GM12878 (cell line): ENCODE measurements around the gene NCR3LG1. TPM values are rescaled to one million over a fixed set of nuclear protein-coding genes. Genes with fewer than 3 reads are reported as not detected.

ENCODE experiments used
- ATAC-seq: fragments of 200-7000 bp; cut with Tn5 transposase; 3 replicates; pipeline ENCODE4 v1.9.1; 2020; ENCODE audit warnings: mild to moderate bottlenecking, moderate library complexity
- Bru-seq: library from RNA; stranded (reverse); fragments of 400-500 nt; gene quantifications from one replicate; lab custom pipeline; 2021; lab: Mats Ljungman, UMichigan
- BruChase-seq, 2 experiments: library from RNA; stranded (reverse); fragments of 400-500 nt; gene quantifications; one replicate each; lab custom pipeline; 2021; lab: Mats Ljungman, UMichigan
- BruUV-seq: library from RNA; stranded (reverse); fragments of 400-500 nt; replicated peaks from 2 replicates; lab custom pipeline; 2021; lab: Mats Ljungman, UMichigan
- CTCF ChIA-PET: fragments of 300-600 bp; sonication (Branson Sonifier 250); formaldehyde crosslinking; extraction: SDS; loops from one replicate; lab custom pipeline; 2021; ENCODE audit warnings: inconsistent platforms; lab: Yijun Ruan, JAX
- POLR2A ChIA-PET: fragments of 350-600 bp; formaldehyde crosslinking; extraction: SDS; loops from one replicate; lab custom pipeline; 2021; ENCODE audit warnings: inconsistent platforms; lab: Charles Lee
- RAD21 ChIA-PET: fragments of 300-600 bp; sonication (Branson Sonifier 250); formaldehyde crosslinking; loops from one replicate; lab custom pipeline; 2023; ENCODE audit warnings: antibody characterized with exemption; ENCODE audit not compliant: unreplicated experiment; lab: Charles Lee
- SMC1A ChIA-PET: fragments of 300-600 bp; sonication (Branson Sonifier 250); formaldehyde crosslinking; loops from one replicate; lab custom pipeline; 2023; ENCODE audit not compliant: unreplicated experiment, uncharacterized antibody; lab: Charles Lee
- DNase-seq: peaks from one replicate; pipeline ENCODE4 v3.0.0-alpha.2; 2011; ENCODE audit warnings: low read depth, low spot score
- FAIRE-seq: peaks from 3 replicates; lab custom pipeline; 2011; peaks lifted over from hg19 to GRCh38; lab: Jason Lieb, UNC
- H2AFZ ChIP-seq: 2 replicates; pipeline ENCODE4 v1.6.0; 2011; ENCODE audit warnings: low read depth, low read length, control low read depth; ENCODE audit not compliant: control insufficient read depth
- H3K27ac ChIP-seq: 2 replicates; pipeline ENCODE4 v1.5.1; 2011; ENCODE audit warnings: control low read depth; ENCODE audit not compliant: control insufficient read depth, insufficient read depth
- H3K27me3 ChIP-seq, 2 experiments: replicated peaks in 1 of 2; 2 replicates each; pipeline versions ENCODE4 v1.6.0 to v1.6.1; 2011; ENCODE audit warnings: low read length in 1 of 2; ENCODE audit not compliant: control insufficient read depth in 2 of 2, insufficient read depth in 2 of 2
- H3K36me3 ChIP-seq, 2 experiments: 2 replicates each; pipeline ENCODE4 v1.5.1; 2011; ENCODE audit warnings: low read length in 1 of 2; ENCODE audit not compliant: control insufficient read depth in 2 of 2, insufficient read depth in 2 of 2
- H3K4me1 ChIP-seq: 2 replicates; pipeline ENCODE4 v1.6.1; 2011; ENCODE audit warnings: mild to moderate bottlenecking, low read length, moderate library complexity, mixed read lengths; ENCODE audit not compliant: control insufficient read depth, insufficient read depth
- H3K4me2 ChIP-seq: 2 replicates; pipeline ENCODE4 v1.6.0; 2011; ENCODE audit warnings: control low read depth; ENCODE audit not compliant: control insufficient read depth, insufficient read depth
- H3K4me3 ChIP-seq: fragments of 200-600 bp; sonication (generic); 2 replicates; pipeline ENCODE4 v1.5.1; 2016
- H3K79me2 ChIP-seq: 2 replicates; pipeline ENCODE4 v1.6.0; 2011; ENCODE audit warnings: low read length; ENCODE audit not compliant: control insufficient read depth, insufficient read depth
- H3K9ac ChIP-seq: 2 replicates; pipeline ENCODE4 v1.8.0; 2011; ENCODE audit warnings: low read length, control low read depth, mixed read lengths; ENCODE audit not compliant: control insufficient read depth, insufficient read depth
- H3K9me3 ChIP-seq: replicated peaks from 3 replicates; pipeline ENCODE4 v1.5.1; 2011; ENCODE audit warnings: mild to moderate bottlenecking, low read length; ENCODE audit not compliant: control insufficient read depth, insufficient read depth
- H4K20me1 ChIP-seq: 2 replicates; pipeline ENCODE4 v1.6.0; 2011; ENCODE audit not compliant: control insufficient read depth, insufficient read depth
- BHLHE40 ChIP-seq, 2 experiments: fragments of 450-650 bp in 1 of 2; IDR thresholded peaks; 2 replicates each; pipeline ENCODE4 v1.6.1; 2011 to 2017; ENCODE audit warnings: low read depth in 2 of 2, borderline replicate concordance in 1 of 2, improper control_type of control experiment in 1 of 2, low read length in 1 of 2, mild to moderate bottlenecking in 1 of 2
- EGR1 ChIP-seq, 2 experiments: IDR thresholded peaks; 1 replicate in 1 of 2; 2 replicates in 1 of 2; pipeline ENCODE4 v1.6.1; 2011 to 2012; ENCODE audit warnings: low read depth in 2 of 2, low read length in 2 of 2, borderline replicate concordance in 1 of 2, mild to moderate bottlenecking in 1 of 2, moderate library complexity in 1 of 2
- GATAD2B ChIP-seq: fragments of 450-650 bp; conservative IDR thresholded peaks from 2 replicates; pipeline ENCODE4 v1.6.1; 2017; ENCODE audit warnings: low read depth, mild to moderate bottlenecking, moderate library complexity
- IKZF1 ChIP-seq: fragments of 450-650 bp; conservative IDR thresholded peaks from 2 replicates; pipeline ENCODE4 v1.6.1; 2017; ENCODE audit warnings: antibody characterized with exemption, mild to moderate bottlenecking
- PRDM15 ChIP-seq: fragments of 450-650 bp; formaldehyde crosslinking; IDR thresholded peaks from 2 replicates; pipeline ENCODE4 v1.4.0; 2020; ENCODE audit warnings: mild to moderate bottlenecking, moderate library complexity
- RAD51 ChIP-seq: fragments of 450-650 bp; IDR thresholded peaks from 2 replicates; pipeline ENCODE4 v1.6.1; 2016; ENCODE audit warnings: moderate library complexity, mild to moderate bottlenecking, inconsistent platforms
- RUNX3 ChIP-seq: IDR thresholded peaks from 2 replicates; pipeline ENCODE4 v1.6.1; 2012; ENCODE audit warnings: low read length, inconsistent platforms
- SIN3A ChIP-seq: IDR thresholded peaks from 2 replicates; pipeline ENCODE4 v1.6.1; 2012; ENCODE audit warnings: low read depth, low read length, improper control_type of control experiment
- TCF7 ChIP-seq: IDR thresholded peaks from 2 replicates; pipeline ENCODE4 v1.6.1; 2014; ENCODE audit warnings: antibody characterized with exemption, borderline replicate concordance
- WGBS: methylation state at CpG from one replicate; pipeline ENCODE4 v1.1.6; 2016; ENCODE audit warnings: low lambda C conversion rate; ENCODE audit not compliant: insufficient replicate concordance, insufficient coverage; ENCODE audit errors: missing lambda C conversion rate; 5-methylcytosine and 5-hydroxymethylcytosine counted together
- in situ Hi-C: fragments of 300-500 bp; cut with MboI; formaldehyde crosslinking; loops from 9 replicates; pipeline ENCODE4 v1.14.3; 2018; ENCODE audit warnings: mixed read lengths
- intact Hi-C: fragments of 100-400 bp; cut with micrococcal nuclease; formaldehyde crosslinking; loops from one replicate; pipeline ENCODE4 v1.14.2; 2022; ENCODE audit not compliant: unreplicated experiment
- long read RNA-seq, 2 experiments: library from polyadenylated mRNA; unstranded; transcript quantifications; one replicate each; pipeline ENCODE4 v2.0.0, GENCODE V29; 2019 to 2020
- polyA minus RNA-seq, 3 experiments: library from RNA; depleted of rRNA, polyadenylated mRNA; stranded (reverse); fragments of >200 nt; gene quantifications; 2 replicates each; pipeline ENCODE4 v1.2.3, GENCODE V29; 2011
- polyA plus RNA-seq, 11 experiments: library from polyadenylated mRNA; depleted of rRNA in 4 of 11; unstranded in 6 of 11; stranded (reverse) in 5 of 11; fragments of >200 nt; fragmentation: Nextera tagmentation in 4 of 11; fragmentation: Illumina TruSeq in 1 of 11; extraction: Ambion mirVana in 4 of 11; extraction: Trizol in 1 of 11; gene quantifications; 1 replicate in 1 of 11; 2 replicates in 10 of 11; pipeline versions ENCODE4 v1.2.1 to v1.2.3, GENCODE V29; 2011 to 2016; ENCODE audit warnings: inconsistent platforms in 2 of 11, missing spikeins in 2 of 11, low read depth in 1 of 11
- total RNA-seq, 4 experiments: library from RNA; depleted of rRNA in 3 of 4; stranded (reverse); fragments of >200 nt in 3 of 4; fragmentation: Illumina TruSeq in 1 of 4; extraction: Trizol in 1 of 4; gene quantifications; 2 replicates each; pipeline versions ENCODE4 v1.2.1 to v1.2.3, GENCODE V29; 2013 to 2021

The NCR3LG1 gene, protein sequence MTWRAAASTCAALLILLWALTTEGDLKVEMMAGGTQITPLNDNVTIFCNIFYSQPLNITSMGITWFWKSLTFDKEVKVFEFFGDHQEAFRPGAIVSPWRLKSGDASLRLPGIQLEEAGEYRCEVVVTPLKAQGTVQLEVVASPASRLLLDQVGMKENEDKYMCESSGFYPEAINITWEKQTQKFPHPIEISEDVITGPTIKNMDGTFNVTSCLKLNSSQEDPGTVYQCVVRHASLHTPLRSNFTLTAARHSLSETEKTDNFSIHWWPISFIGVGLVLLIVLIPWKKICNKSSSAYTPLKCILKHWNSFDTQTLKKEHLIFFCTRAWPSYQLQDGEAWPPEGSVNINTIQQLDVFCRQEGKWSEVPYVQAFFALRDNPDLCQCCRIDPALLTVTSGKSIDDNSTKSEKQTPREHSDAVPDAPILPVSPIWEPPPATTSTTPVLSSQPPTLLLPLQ
- 1.6 and 1.8 TPM in 2 replicates for total RNA-seq (2013; cell fraction: nucleolus; rRNA removed)
- 0.17 and 0.22 TPM in 2 replicates for total RNA-seq (2014; rRNA removed)
- 0.09 and 0.18 TPM in 2 replicates for total RNA-seq (2014; rRNA removed; fragmentation: Illumina TruSeq; extraction: Trizol)
- 0.18 and 0.21 TPM in 2 replicates for total RNA-seq (2021)
- polyA plus RNA-seq (2011; ENCODE audit: low read depth), result 0.09 TPM
- polyA plus RNA-seq (2011; rRNA removed), result 0.09 and 0.12 TPM in 2 replicates
- polyA plus RNA-seq (2011; cell fraction: cytosol; rRNA removed), result 0.08 and 0.09 TPM in 2 replicates
- polyA plus RNA-seq (2011; cell fraction: nucleus; rRNA removed), result 0.16 and 0.28 TPM in 2 replicates
- 0.10 and 0.24 TPM in 2 replicates for polyA plus RNA-seq (2012)
- polyA plus RNA-seq (2014; fragmentation: Illumina TruSeq; extraction: Trizol), result 0.10 and 0.13 TPM in 2 replicates
- polyA plus RNA-seq (2014; fragmentation: Nextera tagmentation; extraction: Ambion mirVana), result under 1 TPM in 1 of 2 experiments, not detected in 1; under 0.01 TPM
- 0.05 and 0.15 TPM in 2 replicates for polyA plus RNA-seq (2014; rRNA removed)
- polyA plus RNA-seq (2016; fragmentation: Nextera tagmentation; extraction: Ambion mirVana), result under 1 TPM in 1 of 2 experiments, not detected in 1; 0.11 TPM
- polyA minus RNA-seq (2011; rRNA and poly(A)+ RNA removed), result 0.10 and 0.22 TPM in 2 replicates
- 0.10 TPM in 1 of 2 replicates, not detected in the other for polyA minus RNA-seq (2011; cell fraction: cytosol; rRNA and poly(A)+ RNA removed)
- polyA minus RNA-seq (2011; cell fraction: nucleus; rRNA and poly(A)+ RNA removed), result 0.19 and 0.24 TPM in 2 replicates
- percentile 23 among the genes with signal in this experiment for Bru-seq, nascent RNA
- percentile 21 among the genes with signal in this experiment for BruChase-seq, experiment 1, labeled RNA remaining after a 6-hour chase
- percentile 28 among the genes with signal in this experiment for BruChase-seq, experiment 2, labeled RNA remaining after a 2-hour chase
- long read RNA-seq, experiment 1, result 0 reads
- long read RNA-seq, experiment 2, result 0 reads

- peak; percentile 37; the same call in 2 of the 3 replicates for ATAC-seq
- Histone ChIP-seq H3K4me2 (peak within 1 kb of the TSS; percentile 98), H3K79me2 (no peaks in the 10 kb centered on the region), H3K27ac (no peak within 1 kb of the TSS), H3K36me3 (no peaks in the 10 kb centered on the region), H3K4me3 (peak within 1 kb of the TSS; percentile 68), H2AFZ (peak within 1 kb of the TSS; percentile 43), H3K4me1 (peaks cover 12% of the 10 kb centered on the region), H3K9me3 (no peaks in the 10 kb centered on the region; the same call in 2 of the 3 replicates), H3K27me3 (peaks cover 8 to 11% of the 10 kb centered on the region in 2 experiments; a peak in 3 of 4 replicates), H3K9ac (no peak within 1 kb of the TSS), H4K20me1 (no peaks in the 10 kb centered on the region)
- ChIA-PET RAD21 (no interaction called here), CTCF (interaction anchor here (0.7 kb wide), 1 partner anchor 247 kb away, joined by 3 read pairs; no protein-coding TSS in a partner anchor), SMC1A (no interaction called here), POLR2A (no interaction called here)
- TF ChIP-seq GATAD2B, result 0 out of 2 replicates have a peak, but pooled peaks have one; percentile 19
- no peak for TF ChIP-seq SIN3A
- peak; percentile 15; the same call in 1 of the 2 replicates for TF ChIP-seq RUNX3
- TF ChIP-seq EGR1 (IDR thresholded peaks at IDR 0.05; ENCODE audit: borderline replicate concordance in 1 of 2, low read depth in 2 of 2, low read length in 2 of 2), result peak in 1 of 2 experiments; percentile 50; a peak in 1 of 3 replicates
- TF ChIP-seq TCF7, result no peak
- peak; percentile 40 to 85; a peak in 3 of 4 replicates for TF ChIP-seq BHLHE40 (IDR thresholded peaks at IDR 0.05; ENCODE audit: borderline replicate concordance in 1 of 2, low read depth in 2 of 2, low read length in 1 of 2)
- peak; percentile 39 for TF ChIP-seq IKZF1
- TF ChIP-seq PRDM15 (CRISPR knock-in tag), result no peak
- TF ChIP-seq RAD51, result no peak
- intact Hi-C loops, result loop anchor here (2.0 kb wide), 1 partner anchor 121 kb away; no protein-coding TSS in a partner anchor
- in situ Hi-C loops, result no loop called here
- DNase-seq, result no peak
- BruUV-seq, result no TSS peak
- 2% methylated on average over 52 of the region's 61 CpGs for WGBS
- no peak for FAIRE-seq
Measured at GRCh38 chr11:17351510-17352176, at the start of gene NCR3LG1. TSS of gene NCR3LG1 (plus strand) at chr11:17351800. CDS start at chr11:17351970, 170 bp downstream.
